ENCODE measurements around the gene PRPF8. TPM values are rescaled to one million over a fixed set of nuclear protein-coding genes. Genes with fewer than 3 reads are reported as not detected.

Gene PRPF8
- total and polyA plus RNA-seq, 2 of the 8 experiments (the other 6 are each of a cell fraction or from before 2014, with no cell fraction given): 329 to 337 TPM

GRCh38 chr17:1710807-1711553 lies 26.3 kb upstream of the PRPF8 start (continued):
- no peak for TF ChIP-seq CHD7 (IDR thresholded peaks at IDR 0.05; ENCODE audit: insufficient replicate concordance, low read length)
